K562 (cell line): ENCODE results near the gene NRIP2.
"Not testable (repeated sequence)": the region's sequence is repeated elsewhere in the genome, so short reads cannot be mapped to it uniquely, and the experiment has no call there.

Experiments used
- NFYB ChIP-seq: IDR thresholded peaks from 2 replicates; pipeline ENCODE4 v1.6.1; 2011; ENCODE audit warnings: mild to moderate bottlenecking, moderate library complexity; ENCODE audit not compliant: insufficient read length; ENCODE audit errors: extremely low read depth
- SMARCC2 ChIP-seq: fragments of 450-650 bp; IDR thresholded peaks from 2 replicates; pipeline ENCODE4 v1.6.1; 2017; ENCODE audit warnings: antibody characterized with exemption, moderate library complexity, mild to moderate bottlenecking, low read depth

- not testable (repeated sequence) for TF ChIP-seq NFYB, SMARCC2
Measured at GRCh38 chr12:2868986-2869632, 34.3 kb upstream of the NRIP2 start.
